ENCODE results near the gene RBMS1. TPM values are rescaled to one million over a fixed set of nuclear protein-coding genes. Genes with fewer than 3 reads are reported as not detected.

Gene RBMS1
- total RNA-seq, 1 donor from 2014 or later, result 28.4 TPM

DNA sequence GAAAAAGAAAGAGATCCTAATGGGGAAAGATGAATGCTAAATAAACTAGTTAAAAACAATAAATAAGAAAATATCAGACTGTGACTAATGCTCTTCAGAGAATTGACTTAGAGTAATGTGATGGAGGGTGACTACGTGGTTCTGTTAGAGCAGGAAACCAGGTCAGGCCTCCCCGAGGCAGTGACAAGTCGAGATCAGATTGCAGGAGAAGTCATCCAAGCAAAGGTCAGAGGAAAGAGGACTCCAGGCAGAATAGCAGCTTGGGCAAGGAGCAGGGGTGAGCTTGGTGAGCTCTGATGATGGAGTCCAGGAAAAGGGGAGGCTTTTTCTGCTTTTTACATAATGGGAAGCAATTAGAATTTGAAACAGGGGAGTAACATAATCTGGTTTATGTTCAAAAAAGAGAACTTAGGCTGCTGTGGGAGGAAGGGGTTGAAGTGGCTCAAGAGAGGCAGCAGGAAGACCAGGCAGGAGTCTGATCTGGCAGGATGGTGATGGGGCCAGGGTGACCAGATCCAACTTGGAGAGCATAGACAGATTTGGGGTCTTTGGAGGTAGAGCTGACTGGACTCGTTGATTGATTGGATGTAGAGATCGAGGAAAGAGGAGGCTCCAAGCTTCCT, 266.2 kb downstream of the RBMS1 start:
- no peaks in the 10 kb centered on the region for H3K27me3 Mint-ChIP-seq (ENCODE audit: low read depth)
- no peaks in the 10 kb centered on the region for H3K36me3 Mint-ChIP-seq (ENCODE audit: low read depth)
- H3K9me3 Mint-ChIP-seq, result no peaks in the 10 kb centered on the region
- no peak for DNase-seq (ENCODE audit: low read depth, low spot score)
- H3K4me3 Mint-ChIP-seq, result no peak overlapping the region
- H3K4me1 Mint-ChIP-seq, result peaks cover 21% of the 10 kb centered on the region
- TF ChIP-seq, protein P1, sequence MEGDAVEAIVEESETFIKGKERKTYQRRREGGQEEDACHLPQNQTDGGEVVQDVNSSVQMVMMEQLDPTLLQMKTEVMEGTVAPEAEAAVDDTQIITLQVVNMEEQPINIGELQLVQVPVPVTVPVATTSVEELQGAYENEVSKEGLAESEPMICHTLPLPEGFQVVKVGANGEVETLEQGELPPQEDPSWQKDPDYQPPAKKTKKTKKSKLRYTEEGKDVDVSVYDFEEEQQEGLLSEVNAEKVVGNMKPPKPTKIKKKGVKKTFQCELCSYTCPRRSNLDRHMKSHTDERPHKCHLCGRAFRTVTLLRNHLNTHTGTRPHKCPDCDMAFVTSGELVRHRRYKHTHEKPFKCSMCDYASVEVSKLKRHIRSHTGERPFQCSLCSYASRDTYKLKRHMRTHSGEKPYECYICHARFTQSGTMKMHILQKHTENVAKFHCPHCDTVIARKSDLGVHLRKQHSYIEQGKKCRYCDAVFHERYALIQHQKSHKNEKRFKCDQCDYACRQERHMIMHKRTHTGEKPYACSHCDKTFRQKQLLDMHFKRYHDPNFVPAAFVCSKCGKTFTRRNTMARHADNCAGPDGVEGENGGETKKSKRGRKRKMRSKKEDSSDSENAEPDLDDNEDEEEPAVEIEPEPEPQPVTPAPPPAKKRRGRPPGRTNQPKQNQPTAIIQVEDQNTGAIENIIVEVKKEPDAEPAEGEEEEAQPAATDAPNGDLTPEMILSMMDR (conservative IDR thresholded peaks at IDR 0.05), result no peak
- H3K27ac Mint-ChIP-seq (ENCODE audit: unreplicated experiment), result no peak overlapping the region

DNA sequence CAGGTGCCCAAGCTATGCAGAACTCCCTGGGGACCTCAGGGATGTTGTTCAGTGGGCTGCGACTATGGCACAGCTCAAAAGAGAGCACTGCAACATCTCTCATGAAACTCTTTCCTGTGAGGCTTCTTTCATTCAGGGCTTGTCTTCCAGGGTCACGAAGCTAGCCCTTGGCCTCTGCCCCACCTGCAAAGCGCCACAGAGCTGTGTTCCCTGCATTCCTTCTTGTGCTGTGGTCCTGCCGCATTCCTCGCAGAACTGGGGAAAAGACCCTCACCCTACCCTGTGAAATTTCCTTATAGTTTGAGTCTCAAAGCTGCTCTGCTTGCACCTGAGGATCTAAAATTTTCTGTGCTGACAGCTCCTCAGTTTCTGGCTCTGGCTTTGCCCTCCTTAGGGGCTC, 267.2 kb downstream of the RBMS1 start:
- Mint-ChIP-seq H3K36me3 (ENCODE audit: low read depth) (no peaks in the 10 kb centered on the region), H3K9me3 (no peaks in the 10 kb centered on the region), H3K27me3 (ENCODE audit: low read depth) (no peaks in the 10 kb centered on the region), H3K27ac (ENCODE audit: unreplicated experiment) (no peak overlapping the region), H3K4me1 (peaks cover 21% of the 10 kb centered on the region), H3K4me3 (no peak overlapping the region)
- TF ChIP-seq, protein P1 (conservative IDR thresholded peaks at IDR 0.05), result no peak
- no peak for DNase-seq (ENCODE audit: low read depth, low spot score)

DNA sequence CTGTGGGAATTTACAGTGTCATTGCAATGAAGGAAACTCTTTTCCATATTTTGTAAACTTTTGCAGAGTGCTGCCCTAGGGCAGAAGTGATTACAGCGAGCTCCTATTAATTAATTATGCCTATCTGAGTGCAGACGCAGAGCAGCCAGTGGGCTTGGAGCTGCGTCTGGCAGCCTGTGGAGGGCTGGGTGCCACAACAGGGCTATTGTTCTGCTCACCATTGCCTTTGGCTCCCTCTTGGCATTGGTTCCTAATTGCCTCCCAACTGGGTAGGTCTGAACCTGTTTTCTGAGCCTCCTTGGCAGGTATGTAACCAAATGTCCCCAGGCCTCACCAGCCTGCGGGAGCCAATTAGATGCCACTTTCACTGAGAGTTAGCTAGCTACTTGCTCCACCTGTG, 267.9 kb downstream of the RBMS1 start:
- no peaks in the 10 kb centered on the region for H3K36me3 Mint-ChIP-seq (ENCODE audit: low read depth)
- TF ChIP-seq, protein P1 (conservative IDR thresholded peaks at IDR 0.05), result no peak
- peaks cover 27% of the 10 kb centered on the region for H3K4me1 Mint-ChIP-seq
- DNase-seq (ENCODE audit: low read depth, low spot score), result no peak
- no peaks in the 10 kb centered on the region for H3K27me3 Mint-ChIP-seq (ENCODE audit: low read depth)
- no peaks in the 10 kb centered on the region for H3K9me3 Mint-ChIP-seq
- H3K27ac Mint-ChIP-seq (ENCODE audit: unreplicated experiment), result no peak overlapping the region
- no peak overlapping the region for H3K4me3 Mint-ChIP-seq

- no peak overlapping the region for H3K27ac Mint-ChIP-seq (ENCODE audit: unreplicated experiment)
- no peaks in the 10 kb centered on the region for H3K27me3 Mint-ChIP-seq (ENCODE audit: low read depth)
- peaks cover 30% of the 10 kb centered on the region for H3K4me1 Mint-ChIP-seq
- no peaks in the 10 kb centered on the region for H3K36me3 Mint-ChIP-seq (ENCODE audit: low read depth)
- TF ChIP-seq, protein P1 (conservative IDR thresholded peaks at IDR 0.05), result no peak
- no peak overlapping the region for H3K4me3 Mint-ChIP-seq
- H3K9me3 Mint-ChIP-seq, result no peaks in the 10 kb centered on the region
- DNase-seq (ENCODE audit: low read depth, low spot score), result no peak
Measured at GRCh38 chr2:160224507-160224906, 269.1 kb downstream of the RBMS1 start.

DNA sequence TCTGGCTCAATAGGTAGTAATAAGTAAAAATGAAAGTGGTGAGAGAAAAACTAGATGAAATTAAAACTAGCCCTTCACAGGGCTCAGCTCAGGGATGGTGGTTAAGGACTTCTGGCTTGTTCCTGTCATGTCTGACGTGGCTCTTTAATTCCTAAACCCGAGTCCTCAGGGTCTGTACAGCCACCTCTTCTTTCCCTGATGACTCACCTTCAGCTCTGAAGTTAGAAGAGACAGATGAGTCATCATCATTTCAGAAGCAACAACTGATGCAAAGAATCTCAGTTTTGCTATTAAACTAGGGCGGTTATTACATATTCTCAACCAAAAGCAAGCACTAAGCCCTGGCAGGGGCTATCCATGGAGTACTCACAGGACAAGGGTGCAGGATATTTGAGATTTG, 269.5 kb downstream of the RBMS1 start:
- DNase-seq (ENCODE audit: low read depth, low spot score), result no peak
- H3K9me3 Mint-ChIP-seq, result no peaks in the 10 kb centered on the region
- H3K4me3 Mint-ChIP-seq, result no peak overlapping the region
- no peaks in the 10 kb centered on the region for H3K27me3 Mint-ChIP-seq (ENCODE audit: low read depth)
- no peaks in the 10 kb centered on the region for H3K36me3 Mint-ChIP-seq (ENCODE audit: low read depth)
- no peak overlapping the region for H3K27ac Mint-ChIP-seq (ENCODE audit: unreplicated experiment)
- TF ChIP-seq, protein P1 (conservative IDR thresholded peaks at IDR 0.05), result no peak
- peaks cover 30% of the 10 kb centered on the region for H3K4me1 Mint-ChIP-seq
